Neural progenitor cell (in vitro differentiated cells): ENCODE results near the gene TLCD3B.

Experiments
- CTCF ChIP-seq: fragments of 200-600 bp; sonication (generic); IDR thresholded peaks from 2 replicates; pipeline ENCODE4 v1.5.1; 2017; ENCODE audit warnings: antibody characterized with exemption, mild to moderate bottlenecking
- EZH2 ChIP-seq: fragments of 200-600 bp; sonication (generic); IDR thresholded peaks from 2 replicates; pipeline ENCODE4 v1.6.1; 2017; ENCODE audit warnings: antibody characterized with exemption, mild to moderate bottlenecking, moderate library complexity

- TF ChIP-seq CTCF (no peak), EZH2 (no peak)
Observed at GRCh38 chr16:29992344-29992967, 38.6 kb downstream of the TLCD3B start.
